SK-N-SH (cell line): Measurements from ENCODE around the gene CHD8. TPM values are rescaled to one million over a fixed set of nuclear protein-coding genes. Genes with fewer than 3 reads are reported as not detected.

Source experiments
- CTCF ChIA-PET: fragments of 300-600, 350-600 bp; formaldehyde crosslinking; extraction: SDS; loops from one replicate; lab custom pipeline; 2021; lab: Yijun Ruan, JAX
- POLR2A ChIA-PET: fragments of 350-600 bp; sonication (Branson Sonifier 250); formaldehyde crosslinking; extraction: SDS; loops from one replicate; lab custom pipeline; 2020; ENCODE audit warnings: antibody characterized with exemption, inconsistent platforms; lab: Yijun Ruan, JAX
- DNase-seq: peaks from one replicate; pipeline ENCODE4 v3.0.0; 2012
- H2AFZ ChIP-seq: fragments of 200-600 bp; sonication (generic); 2 replicates; pipeline ENCODE4 v1.8.1; 2016; ENCODE audit warnings: antibody characterized with exemption, mild to moderate bottlenecking, low read depth
- H3F3A ChIP-seq: fragments of 200-600 bp; sonication (generic); replicated peaks from 2 replicates; pipeline ENCODE3; 2016; ENCODE audit warnings: antibody characterized with exemption, mild to moderate bottlenecking; ENCODE audit not compliant: insufficient read depth
- H3K27ac ChIP-seq, 2 experiments: fragments of 200-500 bp in 1 of 2; fragments of 200-600 bp in 1 of 2; sonication (Bioruptor generic) in 1 of 2; sonication (generic), shearing (Covaris generic) in 1 of 2; 2 replicates each; pipeline versions ENCODE4 v1.5.1 to v1.6.1; 2014 to 2016; ENCODE audit warnings: low read depth in 2 of 2, inconsistent platforms in 1 of 2, low read length in 1 of 2, mild to moderate bottlenecking in 1 of 2, mixed read lengths in 1 of 2
- H3K27me3 ChIP-seq: fragments of 200-600 bp; sonication (generic), shearing (Covaris generic); 2 replicates; pipeline ENCODE4 v1.6.1; 2016; ENCODE audit warnings: mixed run types; ENCODE audit not compliant: insufficient read depth
- H3K36me3 ChIP-seq, 2 experiments: fragments of 200-500 bp in 1 of 2; fragments of 200-600 bp in 1 of 2; sonication (Bioruptor generic) in 1 of 2; sonication (generic) in 1 of 2; replicated peaks in 1 of 2; 2 replicates each; pipeline versions ENCODE3 to v1.5.1; 2014 to 2016; ENCODE audit warnings: low read length in 1 of 2, mild to moderate bottlenecking in 1 of 2; ENCODE audit not compliant: insufficient read depth in 2 of 2, control insufficient read depth in 1 of 2
- H3K4me1 ChIP-seq, 2 experiments: fragments of 200-500 bp in 1 of 2; fragments of 200-600 bp in 1 of 2; sonication (Bioruptor generic) in 1 of 2; sonication (generic), shearing (Covaris generic) in 1 of 2; 2 replicates each; pipeline versions ENCODE4 v1.5.1 to v1.6.1; 2014 to 2016; ENCODE audit warnings: low read depth in 1 of 2, low read length in 1 of 2, mixed run types in 1 of 2; ENCODE audit not compliant: insufficient read depth in 2 of 2, control insufficient read depth in 1 of 2
- H3K4me2 ChIP-seq: fragments of 200-600 bp; sonication (generic), shearing (Covaris generic); 2 replicates; pipeline ENCODE4 v1.6.1; 2017; ENCODE audit warnings: mixed run types
- H3K4me3 ChIP-seq, 2 experiments: fragments of 200-500 bp in 1 of 2; fragments of 200-600 bp in 1 of 2; sonication (Bioruptor generic) in 1 of 2; sonication (generic), shearing (Covaris generic) in 1 of 2; 2 replicates each; pipeline versions ENCODE4 v1.5.1 to v1.8.1; 2014 to 2016; ENCODE audit warnings: low read depth in 2 of 2, inconsistent platforms in 1 of 2, low read length in 1 of 2, mild to moderate bottlenecking in 1 of 2, mixed read lengths in 1 of 2, moderate library complexity in 1 of 2
- H3K79me2 ChIP-seq: fragments of 200-600 bp; sonication (generic); 2 replicates; pipeline ENCODE4 v1.8.1; 2017; ENCODE audit warnings: mild to moderate bottlenecking; ENCODE audit not compliant: insufficient read depth
- H3K9ac ChIP-seq: fragments of 200-600 bp; sonication (generic); 2 replicates; pipeline ENCODE4 v1.6.1; 2017; ENCODE audit warnings: mixed run types
- H3K9me2 ChIP-seq: fragments of 200-600 bp; sonication (generic); 2 replicates; pipeline ENCODE4 v1.6.1; 2017; ENCODE audit warnings: mixed run types
- H3K9me3 ChIP-seq: fragments of 200-600 bp; sonication (generic); 2 replicates; pipeline ENCODE4 v1.6.1; 2017; ENCODE audit warnings: mixed run types, mild to moderate bottlenecking, moderate library complexity
- H4K20me1 ChIP-seq: fragments of 200-600 bp; sonication (generic); 2 replicates; pipeline ENCODE4 v1.6.1; 2017; ENCODE audit warnings: mild to moderate bottlenecking, mixed run types; ENCODE audit not compliant: insufficient read depth
- CHD2 ChIP-seq: fragments of 150-350 bp; IDR thresholded peaks from 2 replicates; pipeline ENCODE4 v1.6.1; 2018; ENCODE audit warnings: low read length; ENCODE audit not compliant: partially characterized antibody
- CTCF ChIP-seq: fragments of 200-600 bp; sonication (generic); IDR thresholded peaks from 2 replicates; pipeline ENCODE4 v1.6.1; 2017; ENCODE audit warnings: antibody characterized with exemption, mild to moderate bottlenecking, moderate library complexity
- FOXJ3 ChIP-seq: sonication (generic); formaldehyde crosslinking; IDR thresholded peaks from 2 replicates; pipeline ENCODE4 v1.5.1; 2020; ENCODE audit warnings: mild to moderate bottlenecking, missing genetic modification reagents
- NFIC ChIP-seq: IDR thresholded peaks from 2 replicates; pipeline ENCODE4 v1.4.0; 2012; ENCODE audit warnings: borderline replicate concordance
- SMC3 ChIP-seq: IDR thresholded peaks from 2 replicates; pipeline ENCODE4 v1.6.1; 2012; ENCODE audit warnings: low read depth, low read length, improper control_type of control experiment
- TEAD4 ChIP-seq: IDR thresholded peaks from 2 replicates; pipeline ENCODE4 v1.4.0; 2012; ENCODE audit warnings: mild to moderate bottlenecking, borderline replicate concordance; ENCODE audit not compliant: insufficient read depth
- USF1 ChIP-seq: IDR thresholded peaks from 2 replicates; pipeline ENCODE4 v1.4.0; 2012; ENCODE audit warnings: low read depth, borderline replicate concordance
- YY1 ChIP-seq: IDR thresholded peaks from 2 replicates; pipeline ENCODE4 v1.4.0; 2012; ENCODE audit warnings: low read depth, mild to moderate bottlenecking
- WGBS: methylation state at CpG from one replicate; pipeline ENCODE4 v1.1.6; 2017; ENCODE audit warnings: low lambda C conversion rate; 5-methylcytosine and 5-hydroxymethylcytosine counted together
- polyA plus RNA-seq, 3 experiments: library from polyadenylated mRNA; depleted of rRNA; stranded (reverse); fragments of >200 nt; gene quantifications; 2 replicates each; pipeline ENCODE4 v1.2.3, GENCODE V29; 2012

Gene CHD8
- polyA plus RNA-seq, 1 of the 3 experiments (the other 2 are of a cell fraction), result 25.3 TPM

GRCh38 chr14:21398901-21399300, 57.0 kb downstream of the CHD8 start:
- CTCF ChIA-PET, result no interaction called here
- H3K9me2 ChIP-seq, result no peaks in the 10 kb centered on the region
- H4K20me1 ChIP-seq, result no peaks in the 10 kb centered on the region
- no peaks in the 10 kb centered on the region for H3K27me3 ChIP-seq
- no peaks in the 10 kb centered on the region for H3K4me1 ChIP-seq
- H3K9me3 ChIP-seq, result no peaks in the 10 kb centered on the region
- H3F3A ChIP-seq, result peaks cover 12% of the 10 kb centered on the region
- no peak for TF ChIP-seq CHD2
- TF ChIP-seq TEAD4, result no peak
- TF ChIP-seq USF1, result no peak
- TF ChIP-seq SMC3, result no peak
- TF ChIP-seq YY1, result no peak
- TF ChIP-seq, all 33 proteins: peak for 0
- H3K4me2 ChIP-seq, result no peak overlapping the region
- no peak overlapping the region for H3K9ac ChIP-seq
- WGBS, result 91% methylated on average over 4 of the region's 4 CpGs
- no peak overlapping the region for H3K4me3 ChIP-seq
- peaks cover 88 to 98% of the 10 kb centered on the region in 2 experiments for H3K36me3 ChIP-seq
- no peak for DNase-seq
- H3K27ac ChIP-seq, result no peak overlapping the region; a peak in 1 of 4 replicates
- H3K79me2 ChIP-seq, result peaks cover 2% of the 10 kb centered on the region; the same call in 1 of the 2 replicates
- POLR2A ChIA-PET, result no interaction called here
- no peak overlapping the region for H2AFZ ChIP-seq

GRCh38 chr14:21395450-21395849, 60.5 kb downstream of the CHD8 start:
- Histone ChIP-seq H3K27ac (no peak overlapping the region), H3K79me2 (peaks cover 2% of the 10 kb centered on the region; the same call in 1 of the 2 replicates), H3K9me2 (no peaks in the 10 kb centered on the region), H3K4me3 (no peak overlapping the region), H3F3A (peaks cover 16% of the 10 kb centered on the region), H3K4me2 (no peak overlapping the region), H2AFZ (no peak overlapping the region), H3K36me3 (peaks cover 94% of the 10 kb centered on the region in 2 experiments), H3K27me3 (no peaks in the 10 kb centered on the region), H3K4me1 (no peaks in the 10 kb centered on the region), H4K20me1 (no peaks in the 10 kb centered on the region), H3K9ac (no peak overlapping the region), H3K9me3 (no peaks in the 10 kb centered on the region)
- no peak for DNase-seq
- ChIA-PET CTCF (no interaction called here), POLR2A (no interaction called here)
- 4% methylated on average over 1 of the region's 1 CpG for WGBS
- TF ChIP-seq FOXJ3 (CRISPR knock-in tag), result no peak
- peak; percentile 39 for TF ChIP-seq CTCF
- TF ChIP-seq NFIC, result no peak
